Mucosa of descending colon (tissue), 3 donors: ENCODE data around the gene DNMT3A. TPM values are rescaled to one million over a fixed set of nuclear protein-coding genes. Genes with fewer than 3 reads are reported as not detected.

Source experiments
- ATAC-seq: fragments of 200-7000 bp; cut with Tn5 transposase; one replicate; pipeline ENCODE4 v1.9.1; 2020; ENCODE audit warnings: mild to moderate bottlenecking, moderate library complexity
- DNase-seq, 3 donors: peaks; one replicate each; pipeline ENCODE4 v3.0.0-alpha.2; 2020
- H3K36me3 ChIP-seq: fragments of 200-600 bp; one replicate; pipeline ENCODE4 v1.8.0; 2021; ENCODE audit warnings: low read depth, mild to moderate bottlenecking
- H3K4me1 ChIP-seq: fragments of 200-600 bp; one replicate; pipeline ENCODE4 v1.8.0; 2021; ENCODE audit warnings: low read depth, mild to moderate bottlenecking
- H3K4me3 ChIP-seq: fragments of 200-600 bp; one replicate; pipeline ENCODE4 v1.8.0; 2021; ENCODE audit warnings: mild to moderate bottlenecking
- H3K9me3 ChIP-seq: fragments of 200-600 bp; one replicate; pipeline ENCODE4 v1.8.0; 2021; ENCODE audit warnings: mild to moderate bottlenecking
- CTCF ChIP-seq: fragments of 200-600 bp; IDR thresholded peaks from one replicate; pipeline ENCODE4 v1.8.0; 2022; ENCODE audit warnings: antibody characterized with exemption, mild to moderate bottlenecking
- intact Hi-C, 2 donors: fragments of 100-400 bp; cut with DNase I in 1 of 2; cut with micrococcal nuclease in 1 of 2; formaldehyde crosslinking; loops; one replicate each; pipeline versions ENCODE4 v1.11.0 to v1.11.1; 2022; cut with DNase I, micrococcal nuclease
- total RNA-seq, 3 donors: library from RNA; stranded (reverse); fragmentation: NEBNext Ultra II Directional in 2 of 3; extraction: Animal tissue kit (Norgen Biotek cat#: 25700) in 2 of 3; gene quantifications; one replicate each; pipeline versions ENCODE4 v1.2.1 to v1.2.4, GENCODE V29; 2021 to 2023
- donor health status: DM: no; HTN: no; CAD: no; lungs with moderate emphysema.
- donor health status: DM: no; HTN: no; CAD: no.
- donor health status: DM: no; HTN: yes; CAD: no.

Gene DNMT3A
- total RNA-seq, 3 donors from 2014 or later: 31.2 to 50.8 (median 33.0) TPM

GRCh38 chr2:25306777-25307368 lies 34.9 kb downstream of the DNMT3A start:
- ATAC-seq (no peak), DNase-seq (peak in 1 of 3 donors; percentile 36)
- Histone ChIP-seq H3K4me1 (peaks cover 8% of the 10 kb centered on the region), H3K36me3 (no peaks in the 10 kb centered on the region), H3K4me3 (no peak overlapping the region), H3K9me3 (no peaks in the 10 kb centered on the region)
- no peak for TF ChIP-seq CTCF
- intact Hi-C loops: no loop called here

- TF ChIP-seq CTCF: no peak
- peak in 2 of 3 donors; percentile 22 to 37 for DNase-seq
Measured at GRCh38 chr2:25305775-25306174, 36.0 kb downstream of the DNMT3A start.

GRCh38 chr2:25304826-25305596 lies 36.7 kb downstream of the DNMT3A start:
- Histone ChIP-seq H3K4me1 (no peaks in the 10 kb centered on the region), H3K9me3 (no peaks in the 10 kb centered on the region), H3K4me3 (no peak overlapping the region), H3K36me3 (no peaks in the 10 kb centered on the region)
- TF ChIP-seq CTCF: no peak
- intact Hi-C loops: no loop called here
- DNase-seq (no peak), ATAC-seq (no peak)

More at GRCh38 chr2:25305775-25306174, 36.0 kb downstream of the DNMT3A start:
- peaks cover 4% of the 10 kb centered on the region for H3K4me1 ChIP-seq
- no peaks in the 10 kb centered on the region for H3K36me3 ChIP-seq
- intact Hi-C loops: no loop called here
- H3K9me3 ChIP-seq: no peaks in the 10 kb centered on the region
- no peak for ATAC-seq
- no peak overlapping the region for H3K4me3 ChIP-seq

- no peaks in the 10 kb centered on the region for H3K4me1 ChIP-seq
- DNase-seq: peak in 1 of 3 donors; percentile 31
- H3K36me3 ChIP-seq: no peaks in the 10 kb centered on the region
- ATAC-seq: no peak
- no peaks in the 10 kb centered on the region for H3K9me3 ChIP-seq
- intact Hi-C loops: no loop called here
- no peak overlapping the region for H3K4me3 ChIP-seq
- no peak for TF ChIP-seq CTCF
Measured at GRCh38 chr2:25304321-25304720, 37.4 kb downstream of the DNMT3A start.

GRCh38 chr2:25303633-25304236 lies 38.0 kb downstream of the DNMT3A start:
- no peak overlapping the region for H3K4me3 ChIP-seq
- H3K4me1 ChIP-seq: no peaks in the 10 kb centered on the region
- intact Hi-C loops: no loop called here
- no peak for ATAC-seq
- H3K9me3 ChIP-seq: no peaks in the 10 kb centered on the region
- H3K36me3 ChIP-seq: no peaks in the 10 kb centered on the region
- no peak for TF ChIP-seq CTCF
- peak in 1 of 3 donors; percentile 26 for DNase-seq
